ENCODE results near the gene SKA1.
A peak's percentile ranks its signal among the peaks of the same experiment; 100 is the strongest.

SKA1 gene

GRCh38 chr18:50374753-50375391, at the start of gene SKA1:
SKA1 (plus strand) TSS chr18:50375046; CDS start chr18:50375831, 785 bp downstream.
- peak within 1 kb of the TSS; percentile 85 for H3K4me3 ChIP-seq (ENCODE audit: low read length)
- no peak for TF ChIP-seq CTCF (conservative IDR thresholded peaks at IDR 0.05; ENCODE audit: low read length)
- DNase-seq (ENCODE audit: low read depth) = peak; percentile 87

GRCh38 chr18:50327983-50328382, 46.9 kb upstream of the SKA1 start:
- H3K4me3 ChIP-seq (ENCODE audit: low read length) = no peak overlapping the region
- no peak for DNase-seq (ENCODE audit: low read depth)
- TF ChIP-seq CTCF (conservative IDR thresholded peaks at IDR 0.05; ENCODE audit: low read length) = no peak

GRCh38 chr18:50330176-50330575, 44.7 kb upstream of the SKA1 start:
- TF ChIP-seq CTCF (conservative IDR thresholded peaks at IDR 0.05; ENCODE audit: low read length) = no peak
- H3K4me3 ChIP-seq (ENCODE audit: low read length) = no peak overlapping the region
- no peak for DNase-seq (ENCODE audit: low read depth)

GRCh38 chr18:50331691-50332090, 43.2 kb upstream of the SKA1 start:
- DNase-seq (ENCODE audit: low read depth) = no peak
- no peak overlapping the region for H3K4me3 ChIP-seq (ENCODE audit: low read length)
- TF ChIP-seq CTCF (conservative IDR thresholded peaks at IDR 0.05; ENCODE audit: low read length) = no peak

GRCh38 chr18:50334546-50335152, 40.2 kb upstream of the SKA1 start:
- DNase-seq (ENCODE audit: low read depth) = no peak
- TF ChIP-seq CTCF (conservative IDR thresholded peaks at IDR 0.05; ENCODE audit: low read length) = no peak
- no peak overlapping the region for H3K4me3 ChIP-seq (ENCODE audit: low read length)

GRCh38 chr18:50338122-50338521, 36.7 kb upstream of the SKA1 start:
- DNase-seq (ENCODE audit: low read depth) = no peak
- no peak overlapping the region for H3K4me3 ChIP-seq (ENCODE audit: low read length)
- no peak for TF ChIP-seq CTCF (conservative IDR thresholded peaks at IDR 0.05; ENCODE audit: low read length)

- DNase-seq (ENCODE audit: low read depth) = no peak
- TF ChIP-seq CTCF (conservative IDR thresholded peaks at IDR 0.05; ENCODE audit: low read length) = no peak
- H3K4me3 ChIP-seq (ENCODE audit: low read length) = no peak overlapping the region
Measured at GRCh38 chr18:50338715-50339114, 36.1 kb upstream of the SKA1 start.
